Activated B cell treated with CpG ODN at 0.5 μM for 24 hours (primary cell): ENCODE data around the gene NOL4L. TPM values are rescaled to one million over a fixed set of nuclear protein-coding genes. Genes with fewer than 3 reads are reported as not detected.

ENCODE experiments used
- ATAC-seq: fragments of 200-7000 bp; cut with Tn5 transposase; one replicate; pipeline ENCODE4 v1.10.0; 2021; ENCODE audit warnings: low read depth, mild to moderate bottlenecking, moderate library complexity
- CTCF ChIA-PET: fragments of 350-600 bp; sonication (Branson Sonifier 250); formaldehyde crosslinking; loops from one replicate; lab custom pipeline; 2021; ENCODE audit warnings: antibody characterized with exemption; lab: Charles Lee
- POLR2A ChIA-PET: fragments of 350-600 bp; sonication (Branson Sonifier 250); formaldehyde crosslinking; loops from one replicate; lab custom pipeline; 2021; ENCODE audit warnings: antibody characterized with exemption; lab: Charles Lee
- DNase-seq: peaks from one replicate; pipeline ENCODE4 v3.0.0; 2022
- H3K27ac Mint-ChIP-seq: one replicate; pipeline ENCODE4 v1.8.0; 2020; ENCODE audit warnings: mixed read lengths
- H3K27me3 Mint-ChIP-seq: one replicate; pipeline ENCODE4 v1.8.0; 2021; ENCODE audit warnings: mixed read lengths
- H3K36me3 Mint-ChIP-seq: one replicate; pipeline ENCODE4 v1.8.0; 2021; ENCODE audit warnings: low read depth, mixed read lengths
- H3K4me1 Mint-ChIP-seq: one replicate; pipeline ENCODE4 v1.8.0; 2021; ENCODE audit warnings: mixed read lengths
- H3K4me3 Mint-ChIP-seq: one replicate; pipeline ENCODE4 v1.8.0; 2020; ENCODE audit warnings: mild to moderate bottlenecking, mixed read lengths
- H3K9me3 Mint-ChIP-seq: one replicate; pipeline ENCODE4 v1.8.0; 2020; ENCODE audit warnings: mixed read lengths
- CTCF ChIP-seq: fragments of 200-600 bp; IDR thresholded peaks from one replicate; pipeline ENCODE4 v1.8.0; 2022; ENCODE audit warnings: antibody characterized with exemption, mild to moderate bottlenecking
- intact Hi-C: fragments of 100-400 bp; cut with micrococcal nuclease; formaldehyde crosslinking; loops from one replicate; pipeline ENCODE4 v1.15.1; 2024
- total RNA-seq: library from RNA; stranded (reverse); gene quantifications from 2 replicates; pipeline ENCODE4 v1.2.3, GENCODE V29; 2022

Gene NOL4L
- total RNA-seq, 1 donor from 2014 or later: 4.7 TPM

- ChIA-PET CTCF (no interaction called here), POLR2A (no interaction called here)
- peaks cover 8% of the 10 kb centered on the region for H3K27me3 Mint-ChIP-seq
- intact Hi-C loops: loop anchor here (5.0 kb wide), 1 partner anchor 93 kb away; no protein-coding TSS in a partner anchor
- ATAC-seq: no peak
- no peak overlapping the region for H3K27ac Mint-ChIP-seq
- H3K4me1 Mint-ChIP-seq: peaks cover 13% of the 10 kb centered on the region
- H3K4me3 Mint-ChIP-seq: no peak overlapping the region
- H3K9me3 Mint-ChIP-seq: no peaks in the 10 kb centered on the region
- H3K36me3 Mint-ChIP-seq: no peaks in the 10 kb centered on the region
- no peak for DNase-seq
- no peak for TF ChIP-seq CTCF
Observed at GRCh38 chr20:32629813-32630212, 44.7 kb upstream of the NOL4L start.

GRCh38 chr20:32628960-32629530 is 43.9 kb upstream of the NOL4L start:
- Mint-ChIP-seq H3K27ac (no peak overlapping the region), H3K9me3 (no peaks in the 10 kb centered on the region), H3K4me1 (peaks cover 13% of the 10 kb centered on the region), H3K36me3 (no peaks in the 10 kb centered on the region), H3K4me3 (no peak overlapping the region), H3K27me3 (peaks cover 7% of the 10 kb centered on the region)
- ATAC-seq (no peak), DNase-seq (no peak)
- no peak for TF ChIP-seq CTCF
- ChIA-PET CTCF (no interaction called here), POLR2A (no interaction called here)
- intact Hi-C loops: loop anchor here (5.0 kb wide), 1 partner anchor 92 kb away; no protein-coding TSS in a partner anchor

- H3K27ac Mint-ChIP-seq: no peak overlapping the region
- TF ChIP-seq CTCF: no peak
- POLR2A ChIA-PET: no interaction called here
- H3K4me1 Mint-ChIP-seq: peaks cover 13% of the 10 kb centered on the region
- DNase-seq (peak; percentile 27), ATAC-seq (peak; percentile 49)
- H3K9me3 Mint-ChIP-seq: no peaks in the 10 kb centered on the region
- peak overlapping the region; percentile 57 for H3K4me3 Mint-ChIP-seq
- intact Hi-C loops: loop anchor here (2.0 to 5.0 kb wide), 2 partner anchors 44 to 90 kb away; no protein-coding TSS in a partner anchor
- peaks cover 2% of the 10 kb centered on the region for H3K27me3 Mint-ChIP-seq
- CTCF ChIA-PET: interaction anchor here (0.6 to 1.7 kb wide), 3 partner anchors 21 to 104 kb away, joined by 3 to 11 read pairs (median 6); no protein-coding TSS in a partner anchor
- H3K36me3 Mint-ChIP-seq: no peaks in the 10 kb centered on the region
Observed at GRCh38 chr20:32626859-32627636, 41.9 kb upstream of the NOL4L start.

- Mint-ChIP-seq H3K27me3 (peaks cover 2% of the 10 kb centered on the region), H3K4me1 (peaks cover 13% of the 10 kb centered on the region), H3K27ac (no peak overlapping the region), H3K4me3 (no peak overlapping the region), H3K36me3 (no peaks in the 10 kb centered on the region), H3K9me3 (no peaks in the 10 kb centered on the region)
- no peak for ATAC-seq
- POLR2A ChIA-PET: no interaction called here
- no peak for TF ChIP-seq CTCF
- DNase-seq: no peak
- intact Hi-C loops: loop anchor here (2.0 to 5.0 kb wide), 2 partner anchors 44 to 89 kb away; no protein-coding TSS in a partner anchor
- CTCF ChIA-PET: interaction anchor here (1.7 kb wide), 1 partner anchor 26 kb away, joined by 6 read pairs; no protein-coding TSS in a partner anchor
Observed at GRCh38 chr20:32626407-32626806, 41.3 kb upstream of the NOL4L start.

- peaks cover 2% of the 10 kb centered on the region for H3K27me3 Mint-ChIP-seq
- no peak overlapping the region for H3K4me3 Mint-ChIP-seq
- peaks cover 13% of the 10 kb centered on the region for H3K4me1 Mint-ChIP-seq
- ChIA-PET POLR2A (no interaction called here), CTCF (no interaction called here)
- intact Hi-C loops: loop anchor here (2.0 to 5.0 kb wide), 2 partner anchors 43 to 89 kb away; no protein-coding TSS in a partner anchor
- H3K27ac Mint-ChIP-seq: peak overlapping the region; percentile 56
- no peaks in the 10 kb centered on the region for H3K9me3 Mint-ChIP-seq
- TF ChIP-seq CTCF: no peak
- ATAC-seq: no peak
- no peaks in the 10 kb centered on the region for H3K36me3 Mint-ChIP-seq
- DNase-seq: no peak
Observed at GRCh38 chr20:32625996-32626395, 40.9 kb upstream of the NOL4L start.
